HG03342 (cell line): ENCODE results near the gene PDF.
A peak's percentile ranks its signal among the peaks of the same experiment; 100 is the strongest.
"Not testable (repeated sequence)": the region's sequence is repeated elsewhere in the genome, so short reads cannot be mapped to it uniquely, and the experiment has no call there.

Source experiments
- ATAC-seq: cut with Tn5 transposase; IDR thresholded peaks from one replicate; pipeline ENCODE4 v1.9.1; 2021; ENCODE audit warnings: mild to moderate bottlenecking, moderate library complexity; ENCODE audit not compliant: unreplicated experiment

PDF gene

GRCh38 chr16:69330286-69331109 is at the start of gene PDF:
PDF (minus strand) TSS chr16:69330588; CDS start chr16:69330570, 18 bp downstream.
- ATAC-seq, result peak; percentile 90

GRCh38 chr16:69378760-69379159 is 48.4 kb upstream of the PDF start:
- ATAC-seq, result no peak

GRCh38 chr16:69378036-69378435 is 47.6 kb upstream of the PDF start:
- ATAC-seq, result no peak

GRCh38 chr16:69376393-69377059 is 46.1 kb upstream of the PDF start:
- ATAC-seq, result no peak

- ATAC-seq, result no peak
Observed at GRCh38 chr16:69373019-69373418, 42.6 kb upstream of the PDF start.

GRCh38 chr16:69371564-69371963 is 41.2 kb upstream of the PDF start:
- ATAC-seq, result no peak

- no peak for ATAC-seq
Observed at GRCh38 chr16:69368866-69369265, 38.5 kb upstream of the PDF start.

- ATAC-seq, result no peak
Observed at GRCh38 chr16:69367980-69368379, 37.6 kb upstream of the PDF start.

- no peak for ATAC-seq
Observed at GRCh38 chr16:69366431-69366830, 36.0 kb upstream of the PDF start.

- no peak for ATAC-seq
Observed at GRCh38 chr16:69365901-69366300, 35.5 kb upstream of the PDF start.

GRCh38 chr16:69364088-69364487 is 33.7 kb upstream of the PDF start:
- no peak for ATAC-seq

- ATAC-seq, result no peak
Observed at GRCh38 chr16:69363281-69363717, 32.9 kb upstream of the PDF start.

GRCh38 chr16:69360070-69360469 is 29.7 kb upstream of the PDF start:
- not testable (repeated sequence) for ATAC-seq

- no peak for ATAC-seq
Observed at GRCh38 chr16:69351309-69352027, 21.1 kb upstream of the PDF start, which contains the start of gene TMED6. TMED6 (minus strand) TSS chr16:69351786; CDS start chr16:69351753, 33 bp downstream.

- ATAC-seq, result no peak
Observed at GRCh38 chr16:69350536-69351133, 20.2 kb upstream of the PDF start.

- no peak for ATAC-seq
Observed at GRCh38 chr16:69349536-69349935, 19.1 kb upstream of the PDF start.

- no peak for ATAC-seq
Observed at GRCh38 chr16:69348222-69348621, 17.8 kb upstream of the PDF start.

GRCh38 chr16:69346683-69347082 is 16.3 kb upstream of the PDF start:
- no peak for ATAC-seq

- no peak for ATAC-seq
Observed at GRCh38 chr16:69345923-69346322, 15.5 kb upstream of the PDF start.

- ATAC-seq, result no peak
Observed at GRCh38 chr16:69344171-69344570, 13.8 kb upstream of the PDF start.

GRCh38 chr16:69340095-69340644 is 9.8 kb upstream of the PDF start:
- ATAC-seq, result no peak
